Measurements from ENCODE around the gene ATP5PF.
A peak's percentile ranks its signal among the peaks of the same experiment; 100 is the strongest.

Gene ATP5PF

DNA sequence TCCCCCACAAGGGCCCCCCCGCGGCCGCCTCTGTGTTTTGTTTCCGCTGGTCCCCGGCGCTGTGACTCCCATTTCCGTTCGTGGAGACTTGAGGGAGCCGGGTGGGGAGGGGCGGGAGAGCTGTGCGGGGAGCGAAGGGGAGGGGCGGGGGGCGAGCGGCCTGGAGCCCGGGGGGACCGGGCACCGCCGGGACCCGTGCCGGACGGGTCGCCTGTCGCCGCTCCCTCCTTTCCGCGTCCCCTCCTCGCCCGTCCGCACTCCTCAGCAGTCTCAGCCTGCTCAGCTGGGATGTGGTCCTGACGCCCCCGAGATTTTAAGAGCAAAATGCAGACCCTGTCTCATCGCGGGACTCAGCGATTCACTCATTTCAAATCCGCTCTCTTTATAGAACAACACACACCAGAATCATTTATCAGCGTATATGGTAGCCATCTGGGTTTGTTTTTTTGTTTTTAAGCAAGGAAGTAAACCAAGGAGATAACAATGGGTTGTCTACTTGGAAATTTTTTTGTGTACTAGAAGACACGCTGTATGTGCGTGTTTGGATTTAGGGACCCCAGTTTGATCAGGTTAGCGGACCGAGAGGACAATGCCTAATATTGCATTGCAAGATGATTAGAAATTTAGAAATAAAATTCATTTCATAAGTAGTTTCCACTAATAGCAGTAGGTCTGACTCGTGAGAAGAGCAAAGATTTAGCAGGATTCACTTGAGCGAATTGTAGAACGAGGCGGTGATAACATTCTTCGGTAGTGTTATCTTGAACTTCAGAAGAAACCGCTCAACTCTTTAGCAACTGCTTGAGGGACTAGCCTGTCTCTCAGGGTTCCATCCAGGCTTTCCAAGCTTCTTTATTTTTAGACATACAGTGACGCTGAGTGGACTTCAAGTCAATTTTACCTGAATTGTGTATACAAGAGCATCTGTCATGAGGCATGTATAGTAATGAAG, 1.2 kb upstream of the ATP5PF start:
- CTCF ChIA-PET: interaction anchor here (1.1 to 1.4 kb wide), 2 partner anchors 65 to 127 kb away, joined by 3 to 6 read pairs; no protein-coding TSS in a partner anchor
- Histone ChIP-seq H3K36me3 (ENCODE audit: control insufficient read depth in 2 of 2, insufficient read depth in 1 of 2, low read length in 2 of 2) (peaks cover 11 to 14% of the 10 kb centered on the region in 2 experiments; a peak in 2 of 3 replicates), H3K27ac (ENCODE audit: extremely low read depth, low read depth, low read length) (peak overlapping the region; percentile 99), H3K4me1 (ENCODE audit: control insufficient read depth, insufficient read depth, low read length) (peaks cover 12% of the 10 kb centered on the region), H3K9me3 (ENCODE audit: control insufficient read depth, insufficient read depth, low read depth, low read length) (no peaks in the 10 kb centered on the region), H3K4me3 (ENCODE audit: low read depth, low read length) (peak overlapping the region; percentile 89)
- POLR2A ChIA-PET: interaction anchor here (1.0 to 2.1 kb wide), 5 partner anchors 8 to 129 kb away, joined by 3 to 18 read pairs (median 3); partner anchors contain the start of genes JAM2 and MRPL39
- TF ChIP-seq ZFP3 (tag by site-specific recombination; IDR thresholded peaks at IDR 0.05; ENCODE audit: low read depth) (no peak), ZNF837 (tag by site-specific recombination; IDR thresholded peaks at IDR 0.05) (no peak), KLF9 (tag by site-specific recombination; IDR thresholded peaks at IDR 0.05; ENCODE audit: low read depth) (no peak), ZBTB17 (tag by site-specific recombination; IDR thresholded peaks at IDR 0.05) (peak; percentile 47), HOXC10 (CRISPR knock-in tag; IDR thresholded peaks at IDR 0.05) (no peak), ZNF623 (tag by site-specific recombination; IDR thresholded peaks at IDR 0.05) (no peak), IKZF3 (tag by site-specific recombination; IDR thresholded peaks at IDR 0.05) (peak; percentile 65; the same call in 1 of the 2 replicates), ZNF558 (tag by site-specific recombination; IDR thresholded peaks at IDR 0.05) (no peak), SP2 (tag by site-specific recombination; IDR thresholded peaks at IDR 0.05) (peak; percentile 8), KLF7 (tag by site-specific recombination; IDR thresholded peaks at IDR 0.05; ENCODE audit: borderline replicate concordance) (no peak)
- TF ChIP-seq, protein P1, sequence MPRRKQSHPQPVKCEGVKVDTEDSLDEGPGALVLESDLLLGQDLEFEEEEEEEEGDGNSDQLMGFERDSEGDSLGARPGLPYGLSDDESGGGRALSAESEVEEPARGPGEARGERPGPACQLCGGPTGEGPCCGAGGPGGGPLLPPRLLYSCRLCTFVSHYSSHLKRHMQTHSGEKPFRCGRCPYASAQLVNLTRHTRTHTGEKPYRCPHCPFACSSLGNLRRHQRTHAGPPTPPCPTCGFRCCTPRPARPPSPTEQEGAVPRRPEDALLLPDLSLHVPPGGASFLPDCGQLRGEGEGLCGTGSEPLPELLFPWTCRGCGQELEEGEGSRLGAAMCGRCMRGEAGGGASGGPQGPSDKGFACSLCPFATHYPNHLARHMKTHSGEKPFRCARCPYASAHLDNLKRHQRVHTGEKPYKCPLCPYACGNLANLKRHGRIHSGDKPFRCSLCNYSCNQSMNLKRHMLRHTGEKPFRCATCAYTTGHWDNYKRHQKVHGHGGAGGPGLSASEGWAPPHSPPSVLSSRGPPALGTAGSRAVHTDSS (tag by site-specific recombination; IDR thresholded peaks at IDR 0.05): no peak
- TF ChIP-seq, protein P2, sequence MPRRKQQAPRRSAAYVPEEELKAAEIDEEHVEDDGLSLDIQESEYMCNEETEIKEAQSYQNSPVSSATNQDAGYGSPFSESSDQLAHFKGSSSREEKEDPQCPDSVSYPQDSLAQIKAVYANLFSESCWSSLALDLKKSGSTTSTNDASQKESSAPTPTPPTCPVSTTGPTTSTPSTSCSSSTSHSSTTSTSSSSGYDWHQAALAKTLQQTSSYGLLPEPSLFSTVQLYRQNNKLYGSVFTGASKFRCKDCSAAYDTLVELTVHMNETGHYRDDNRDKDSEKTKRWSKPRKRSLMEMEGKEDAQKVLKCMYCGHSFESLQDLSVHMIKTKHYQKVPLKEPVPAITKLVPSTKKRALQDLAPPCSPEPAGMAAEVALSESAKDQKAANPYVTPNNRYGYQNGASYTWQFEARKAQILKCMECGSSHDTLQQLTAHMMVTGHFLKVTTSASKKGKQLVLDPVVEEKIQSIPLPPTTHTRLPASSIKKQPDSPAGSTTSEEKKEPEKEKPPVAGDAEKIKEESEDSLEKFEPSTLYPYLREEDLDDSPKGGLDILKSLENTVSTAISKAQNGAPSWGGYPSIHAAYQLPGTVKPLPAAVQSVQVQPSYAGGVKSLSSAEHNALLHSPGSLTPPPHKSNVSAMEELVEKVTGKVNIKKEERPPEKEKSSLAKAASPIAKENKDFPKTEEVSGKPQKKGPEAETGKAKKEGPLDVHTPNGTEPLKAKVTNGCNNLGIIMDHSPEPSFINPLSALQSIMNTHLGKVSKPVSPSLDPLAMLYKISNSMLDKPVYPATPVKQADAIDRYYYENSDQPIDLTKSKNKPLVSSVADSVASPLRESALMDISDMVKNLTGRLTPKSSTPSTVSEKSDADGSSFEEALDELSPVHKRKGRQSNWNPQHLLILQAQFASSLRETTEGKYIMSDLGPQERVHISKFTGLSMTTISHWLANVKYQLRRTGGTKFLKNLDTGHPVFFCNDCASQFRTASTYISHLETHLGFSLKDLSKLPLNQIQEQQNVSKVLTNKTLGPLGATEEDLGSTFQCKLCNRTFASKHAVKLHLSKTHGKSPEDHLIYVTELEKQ (tag by site-specific recombination; IDR thresholded peaks at IDR 0.05; ENCODE audit: borderline replicate concordance): 0 out of 2 replicates have a peak, but pooled peaks have one; percentile 1

DNA sequence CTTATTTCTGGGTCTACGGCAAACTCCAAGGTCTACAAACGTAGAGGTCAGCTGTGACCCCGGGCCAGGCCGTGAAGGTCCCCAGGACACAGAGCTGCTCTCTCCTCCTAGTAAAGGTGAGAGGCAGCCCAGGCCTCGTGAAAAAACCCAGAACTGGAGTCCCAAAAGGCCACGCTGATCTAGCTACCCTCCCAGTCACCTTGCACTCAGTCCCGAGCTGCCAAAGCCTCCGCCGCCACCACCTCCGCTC, 125 bp downstream of the ATP5PF start:
- Histone ChIP-seq H3K4me3 (ENCODE audit: low read depth, low read length) (peak overlapping the region; percentile 89), H3K4me1 (ENCODE audit: control insufficient read depth, insufficient read depth, low read length) (peaks cover 12% of the 10 kb centered on the region), H3K9me3 (ENCODE audit: control insufficient read depth, insufficient read depth, low read depth, low read length) (no peaks in the 10 kb centered on the region), H3K27ac (ENCODE audit: extremely low read depth, low read depth, low read length) (peak overlapping the region; percentile 99), H3K36me3 (ENCODE audit: control insufficient read depth in 2 of 2, insufficient read depth in 1 of 2, low read length in 2 of 2) (peaks cover 19 to 23% of the 10 kb centered on the region in 2 experiments)
- TF ChIP-seq ZFHX2 (tag by site-specific recombination; conservative IDR thresholded peaks at IDR 0.05) (no peak), KLF9 (tag by site-specific recombination; IDR thresholded peaks at IDR 0.05; ENCODE audit: low read depth) (0 out of 2 replicates have a peak, but pooled peaks have one; percentile 43), HOXC10 (CRISPR knock-in tag; IDR thresholded peaks at IDR 0.05) (0 out of 2 replicates have a peak, but pooled peaks have one; percentile 61), ZNF76 (tag by site-specific recombination; IDR thresholded peaks at IDR 0.05; ENCODE audit: borderline replicate concordance, low read depth) (no peak), YY2 (tag by site-specific recombination; IDR thresholded peaks at IDR 0.05) (no peak), ZNF138 (tag by site-specific recombination; IDR thresholded peaks at IDR 0.05; ENCODE audit: borderline replicate concordance) (no peak), ZNF354C (tag by site-specific recombination; IDR thresholded peaks at IDR 0.05; ENCODE audit: borderline replicate concordance, low read depth) (no peak), ZNF221 (tag by site-specific recombination; IDR thresholded peaks at IDR 0.05; ENCODE audit: borderline replicate concordance) (no peak), GLIS1 (tag by site-specific recombination; IDR thresholded peaks at IDR 0.05) (no peak)
- TF ChIP-seq, protein P3, sequence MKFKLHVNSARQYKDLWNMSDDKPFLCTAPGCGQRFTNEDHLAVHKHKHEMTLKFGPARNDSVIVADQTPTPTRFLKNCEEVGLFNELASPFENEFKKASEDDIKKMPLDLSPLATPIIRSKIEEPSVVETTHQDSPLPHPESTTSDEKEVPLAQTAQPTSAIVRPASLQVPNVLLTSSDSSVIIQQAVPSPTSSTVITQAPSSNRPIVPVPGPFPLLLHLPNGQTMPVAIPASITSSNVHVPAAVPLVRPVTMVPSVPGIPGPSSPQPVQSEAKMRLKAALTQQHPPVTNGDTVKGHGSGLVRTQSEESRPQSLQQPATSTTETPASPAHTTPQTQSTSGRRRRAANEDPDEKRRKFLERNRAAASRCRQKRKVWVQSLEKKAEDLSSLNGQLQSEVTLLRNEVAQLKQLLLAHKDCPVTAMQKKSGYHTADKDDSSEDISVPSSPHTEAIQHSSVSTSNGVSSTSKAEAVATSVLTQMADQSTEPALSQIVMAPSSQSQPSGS (tag by site-specific recombination; IDR thresholded peaks at IDR 0.05; ENCODE audit: low read depth): no peak
- TF ChIP-seq, protein P4, sequence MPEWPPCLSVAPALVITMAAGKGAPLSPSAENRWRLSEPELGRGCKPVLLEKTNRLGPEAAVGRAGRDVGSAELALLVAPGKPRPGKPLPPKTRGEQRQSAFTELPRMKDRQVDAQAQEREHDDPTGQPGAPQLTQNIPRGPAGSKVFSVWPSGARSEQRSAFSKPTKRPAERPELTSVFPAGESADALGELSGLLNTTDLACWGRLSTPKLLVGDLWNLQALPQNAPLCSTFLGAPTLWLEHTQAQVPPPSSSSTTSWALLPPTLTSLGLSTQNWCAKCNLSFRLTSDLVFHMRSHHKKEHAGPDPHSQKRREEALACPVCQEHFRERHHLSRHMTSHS (tag by site-specific recombination; IDR thresholded peaks at IDR 0.05): no peak
- POLR2A ChIA-PET: interaction anchor here (0.6 to 2.1 kb wide), 7 partner anchors 10 to 128 kb away, joined by 3 to 18 read pairs (median 4); partner anchors contain the start of genes JAM2 and MRPL39
- CTCF ChIA-PET: interaction anchor here (0.6 to 1.4 kb wide), 5 partner anchors 13 to 998 kb away, joined by 3 to 6 read pairs (median 3); no protein-coding TSS in a partner anchor
